Glomerular visceral epithelial cell (primary cell): ENCODE results near the gene BIN1.

Source experiments
- DNase-seq: peaks from one replicate; pipeline ENCODE4 v3.0.0-alpha.2; 2016; ENCODE audit errors: extremely low spot score

BIN1 gene

GRCh38 chr2:126999106-126999756 lies 107.7 kb downstream of the BIN1 start:
- DNase-seq: no peak

- DNase-seq: no peak
Observed at GRCh38 chr2:126998486-126998885, 108.5 kb downstream of the BIN1 start.
